MM.1S (cell line): Measurements from ENCODE around the gene MAGI2.

ENCODE experiments used
- EZH2 ChIP-seq: fragments of 300-600 bp; sonication (generic); optimal IDR thresholded peaks from 2 replicates; pipeline ENCODE3; 2017; ENCODE audit warnings: low read depth, mild to moderate bottlenecking, antibody characterized with exemption, low read length, mixed read lengths
- EZH2phosphoT487 ChIP-seq: fragments of 300-600 bp; sonication (generic); IDR thresholded peaks from 2 replicates; pipeline ENCODE4 v1.6.1; 2018; ENCODE audit warnings: antibody characterized with exemption, low read length
- TF ChIP-seq, protein P1 (sequence below): fragments of 300-600 bp; sonication (generic); IDR thresholded peaks from 2 replicates; pipeline ENCODE4 v1.5.1; 2016; ENCODE audit warnings: antibody characterized with exemption, low read length, mixed read lengths

- TF ChIP-seq, protein P1, sequence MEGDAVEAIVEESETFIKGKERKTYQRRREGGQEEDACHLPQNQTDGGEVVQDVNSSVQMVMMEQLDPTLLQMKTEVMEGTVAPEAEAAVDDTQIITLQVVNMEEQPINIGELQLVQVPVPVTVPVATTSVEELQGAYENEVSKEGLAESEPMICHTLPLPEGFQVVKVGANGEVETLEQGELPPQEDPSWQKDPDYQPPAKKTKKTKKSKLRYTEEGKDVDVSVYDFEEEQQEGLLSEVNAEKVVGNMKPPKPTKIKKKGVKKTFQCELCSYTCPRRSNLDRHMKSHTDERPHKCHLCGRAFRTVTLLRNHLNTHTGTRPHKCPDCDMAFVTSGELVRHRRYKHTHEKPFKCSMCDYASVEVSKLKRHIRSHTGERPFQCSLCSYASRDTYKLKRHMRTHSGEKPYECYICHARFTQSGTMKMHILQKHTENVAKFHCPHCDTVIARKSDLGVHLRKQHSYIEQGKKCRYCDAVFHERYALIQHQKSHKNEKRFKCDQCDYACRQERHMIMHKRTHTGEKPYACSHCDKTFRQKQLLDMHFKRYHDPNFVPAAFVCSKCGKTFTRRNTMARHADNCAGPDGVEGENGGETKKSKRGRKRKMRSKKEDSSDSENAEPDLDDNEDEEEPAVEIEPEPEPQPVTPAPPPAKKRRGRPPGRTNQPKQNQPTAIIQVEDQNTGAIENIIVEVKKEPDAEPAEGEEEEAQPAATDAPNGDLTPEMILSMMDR = no peak
- TF ChIP-seq EZH2 (no peak), EZH2phosphoT487 (no peak)
Measured at GRCh38 chr7:78786055-78786454, 667.4 kb downstream of the MAGI2 start.
